ENCODE results near the gene CLDN22.

The CLDN22 gene

DNA sequence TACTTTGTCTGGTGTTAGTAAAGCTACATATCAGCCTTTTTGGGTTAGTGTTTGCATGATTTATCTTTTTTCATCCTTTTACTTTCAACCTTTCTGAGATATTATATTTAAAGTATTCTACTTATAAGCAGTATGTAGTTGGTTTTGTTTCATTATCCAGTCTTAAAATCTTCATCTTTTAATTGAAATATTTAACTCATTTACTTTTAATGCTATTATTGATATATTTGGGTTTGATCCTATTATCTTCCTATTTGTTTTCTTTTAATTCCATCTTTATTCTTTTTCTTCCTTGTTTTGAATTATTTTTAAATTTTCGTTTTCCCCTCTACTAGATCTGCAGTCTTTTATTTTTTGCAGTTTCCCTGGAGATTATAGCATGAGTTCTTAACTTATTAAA lies 44.0 kb downstream of the CLDN22 start:
- no peak for DNase-seq (ENCODE audit: low read depth)

DNA sequence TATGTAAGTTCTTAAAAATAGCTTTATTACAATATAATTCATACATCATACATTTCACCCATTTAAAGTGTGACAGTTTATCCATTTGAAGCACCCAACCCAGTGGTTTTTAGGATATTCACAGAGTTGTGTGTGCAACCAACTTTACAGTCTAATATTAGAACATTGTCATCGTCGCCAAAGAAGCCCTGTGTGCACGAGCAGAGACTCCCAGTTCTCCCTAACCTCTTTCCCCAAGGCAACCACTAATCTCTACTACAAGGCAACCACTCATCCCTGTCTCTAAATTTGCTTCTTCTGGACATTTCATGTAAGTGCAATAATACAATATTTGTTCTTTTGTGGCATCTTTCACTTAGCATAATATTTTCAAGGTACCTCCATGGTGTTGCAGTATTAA lies 47.7 kb downstream of the CLDN22 start:
- DNase-seq (ENCODE audit: low read depth), result no peak

DNA sequence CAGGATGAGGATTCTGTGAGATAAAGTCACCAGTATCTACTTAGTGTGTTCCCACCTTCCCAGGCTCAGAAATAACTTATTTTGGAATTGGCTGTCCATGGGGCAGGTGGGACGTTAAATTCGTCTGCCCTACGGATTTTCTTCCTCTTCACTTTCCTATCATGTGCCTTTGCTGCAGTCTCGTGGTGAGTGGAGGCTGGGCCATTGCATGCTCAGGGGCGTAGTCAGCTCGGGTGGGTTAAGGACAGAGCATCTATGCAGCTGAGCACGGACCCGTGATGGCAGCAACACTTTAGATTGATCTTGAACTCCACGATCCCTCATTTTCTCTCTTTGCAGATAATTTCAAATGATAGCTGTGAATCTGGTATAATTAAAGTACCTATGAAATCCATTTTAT lies 51.5 kb downstream of the CLDN22 start:
- no peak for DNase-seq (ENCODE audit: low read depth)

Data from stimulated activated CD8-positive, alpha-beta memory T cell treated with anti-CD3 and anti-CD28 coated beads, Interleukin-15, amount 100 ng/mL, for 1 hour (primary cell).